MCF 10A (cell line): ENCODE data around the gene CCDC30. TPM values are rescaled to one million over a fixed set of nuclear protein-coding genes. Genes with fewer than 3 reads are reported as not detected.

Experiments used
- BruUV-seq: library from RNA; stranded (reverse); fragments of 400-500 nt; replicated peaks from 2 replicates; lab custom pipeline; 2021; lab: Mats Ljungman, UMichigan
- CTCF ChIA-PET: fragments of 300-600 bp; sonication (Branson Sonifier 250); formaldehyde crosslinking; extraction: SDS; loops from one replicate; lab custom pipeline; 2021; ENCODE audit warnings: antibody characterized with exemption, inconsistent platforms; lab: Yijun Ruan, JAX
- POLR2A ChIA-PET: fragments of 300-600, 350-650 bp; sonication (Branson Sonifier 250); formaldehyde crosslinking; extraction: SDS; loops from one replicate; lab custom pipeline; 2020; ENCODE audit warnings: antibody characterized with exemption, inconsistent platforms; lab: Yijun Ruan, JAX
- DNase-seq: peaks from one replicate; pipeline ENCODE4 v3.0.0-alpha.2; 2018; ENCODE audit not compliant: unreplicated experiment
- H3K27ac Mint-ChIP-seq: one replicate; pipeline ENCODE4 v1.8.0; 2022; ENCODE audit warnings: mild to moderate bottlenecking, low read depth, mixed read lengths; ENCODE audit not compliant: unreplicated experiment
- H3K27me3 Mint-ChIP-seq: one replicate; pipeline ENCODE4 v1.8.0; 2022; ENCODE audit warnings: mixed read lengths; ENCODE audit not compliant: insufficient read depth, unreplicated experiment
- H3K36me3 Mint-ChIP-seq: one replicate; pipeline ENCODE4 v1.8.0; 2022; ENCODE audit warnings: mild to moderate bottlenecking, moderate library complexity, mixed read lengths; ENCODE audit not compliant: insufficient read depth, unreplicated experiment
- H3K4me1 Mint-ChIP-seq: one replicate; pipeline ENCODE4 v1.8.0; 2022; ENCODE audit warnings: mixed read lengths; ENCODE audit not compliant: insufficient read depth, unreplicated experiment
- H3K4me3 Mint-ChIP-seq: one replicate; pipeline ENCODE4 v1.8.0; 2022; ENCODE audit warnings: mild to moderate bottlenecking, moderate library complexity, mixed read lengths; ENCODE audit not compliant: unreplicated experiment
- H3K9me3 Mint-ChIP-seq: one replicate; pipeline ENCODE4 v1.8.0; 2022; ENCODE audit warnings: mixed read lengths; ENCODE audit not compliant: unreplicated experiment
- CTCF ChIP-seq: fragments of 200-600 bp; IDR thresholded peaks from one replicate; pipeline ENCODE4 v1.8.0; 2022; ENCODE audit warnings: antibody characterized with exemption, mild to moderate bottlenecking; ENCODE audit not compliant: unreplicated experiment
- intact Hi-C: fragments of 100-400 bp; cut with micrococcal nuclease; formaldehyde crosslinking; loops from 2 replicates; pipeline ENCODE4 v1.14.1; 2022
- total RNA-seq: library from RNA; stranded (reverse); gene quantifications from 2 replicates; pipeline ENCODE4 v1.2.3, GENCODE V29; 2022

The CCDC30 gene
- total RNA-seq, 1 experiment from 2014 or later = 2.2 TPM

DNA sequence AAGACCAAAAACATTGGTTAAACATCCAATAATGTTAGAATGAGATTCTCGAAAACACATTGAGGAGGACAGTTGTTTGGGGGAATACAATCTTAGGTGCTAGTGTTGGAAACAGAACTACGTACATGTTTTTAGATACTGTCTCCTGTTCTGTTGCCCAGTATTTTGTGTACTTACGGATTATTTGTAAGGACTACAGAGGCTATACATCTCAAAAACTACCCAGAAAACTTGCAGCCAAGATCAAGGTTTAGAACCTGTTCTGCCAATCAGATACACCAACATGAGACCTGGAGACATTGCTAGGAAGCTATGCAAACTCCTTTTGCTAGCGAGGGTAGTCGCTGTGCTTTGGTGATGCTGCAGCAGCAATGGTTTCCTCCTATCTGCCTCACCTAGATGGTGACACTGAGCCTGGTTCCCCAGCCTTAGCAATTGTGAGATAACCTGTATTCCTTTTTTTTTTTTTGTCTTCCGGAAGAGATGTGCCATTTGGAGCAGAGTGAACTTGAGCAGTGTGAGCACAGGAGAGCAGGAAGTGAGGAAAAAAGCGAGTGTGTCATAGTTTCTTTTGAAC is 240.9 kb downstream of the CCDC30 start:
- Mint-ChIP-seq H3K36me3 (peaks cover 97% of the 10 kb centered on the region), H3K27ac (no peak overlapping the region), H3K4me1 (peaks cover 11% of the 10 kb centered on the region), H3K4me3 (no peak overlapping the region), H3K27me3 (no peaks in the 10 kb centered on the region), H3K9me3 (no peaks in the 10 kb centered on the region)
- no TSS peak for BruUV-seq
- no peak for TF ChIP-seq CTCF
- intact Hi-C loops = no loop called here
- ChIA-PET POLR2A (no interaction called here), CTCF (interaction anchor here (0.7 kb wide), 1 partner anchor 321 kb away, joined by 3 read pairs; no protein-coding TSS in a partner anchor)
- DNase-seq = no peak

Other genes with a start within 250 kb of the CCDC30 start
- gene FOXJ3, start 128.1 kb upstream of the CCDC30 start, total RNA-seq = 42.2 and 43.7 TPM in 2 replicates
- gene RIMKLA, start 82.5 kb upstream of the CCDC30 start, total RNA-seq = not detected in 2 replicates
- gene ZMYND12, start 7.3 kb upstream of the CCDC30 start, total RNA-seq = 0.21 TPM in 1 of 2 replicates, not detected in the other
- 56.1 and 56.9 TPM in 2 replicates for gene PPCS, start 6.7 kb upstream of the CCDC30 start, total RNA-seq
- 52.4 and 55.9 TPM in 2 replicates for gene PPIH, start 195.1 kb downstream of the CCDC30 start, total RNA-seq
- 1,134 and 1,200 TPM in 2 replicates for gene YBX1, start 219.1 kb downstream of the CCDC30 start, total RNA-seq